HG03103 (cell line): ENCODE measurements around the gene RALGDS.
"Not testable (repeated sequence)": the region's sequence is repeated elsewhere in the genome, so short reads cannot be mapped to it uniquely, and the experiment has no call there.

ENCODE experiments used
- ATAC-seq: cut with Tn5 transposase; IDR thresholded peaks from one replicate; pipeline ENCODE4 v1.9.1; 2021; ENCODE audit warnings: low read depth; ENCODE audit not compliant: unreplicated experiment

The RALGDS gene

DNA sequence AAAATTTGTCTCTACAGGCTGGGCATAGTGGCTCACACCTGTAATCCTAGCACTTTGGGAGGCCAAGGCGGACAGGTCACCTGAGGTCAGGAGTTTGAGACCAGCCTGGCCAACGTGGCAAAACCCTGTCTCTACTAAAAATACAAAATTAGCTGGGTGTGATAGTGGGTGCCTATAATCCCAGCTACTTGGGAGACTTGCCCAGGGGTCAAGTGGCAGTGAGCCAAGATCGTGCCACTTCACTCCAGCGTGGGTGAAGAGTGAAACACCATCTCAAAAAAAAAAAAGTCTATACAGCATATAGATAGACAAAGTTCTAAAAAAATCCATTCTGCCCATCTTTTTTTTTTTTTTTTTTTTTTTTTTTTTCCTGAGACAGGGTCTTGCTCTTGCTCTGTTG is 26.7 kb downstream of the RALGDS start:
- ATAC-seq = not testable (repeated sequence)

DNA sequence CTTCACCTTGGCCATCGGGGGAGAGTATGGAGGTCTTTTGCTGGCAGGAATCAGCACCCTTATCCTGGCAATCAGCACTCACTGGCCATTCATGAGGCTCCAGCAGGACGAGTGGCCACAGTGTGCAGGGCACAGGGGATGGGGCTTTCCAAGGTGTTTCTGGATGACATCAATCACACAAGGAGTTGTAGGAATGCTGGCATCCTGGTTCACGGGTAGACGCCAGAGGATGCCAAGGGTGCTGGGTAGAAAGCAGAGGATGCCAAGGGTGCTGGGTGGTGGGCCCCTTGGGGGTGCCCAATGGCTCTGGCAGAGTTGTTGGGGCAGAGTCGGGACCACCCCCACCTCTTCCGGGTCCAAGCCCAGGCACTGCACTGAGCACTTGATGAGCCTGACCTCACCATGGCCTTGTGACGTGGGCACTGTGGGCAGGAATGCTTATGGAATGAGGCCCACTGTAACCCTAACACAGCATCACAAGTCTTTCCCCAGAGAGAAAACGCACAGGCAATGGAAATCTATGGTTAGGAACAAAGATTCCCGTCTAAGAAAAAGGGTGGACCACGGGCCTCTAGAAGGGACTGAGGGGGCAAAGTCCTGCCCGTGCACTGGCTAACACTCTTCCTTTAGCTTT is 30.2 kb downstream of the RALGDS start:
- no peak for ATAC-seq

DNA sequence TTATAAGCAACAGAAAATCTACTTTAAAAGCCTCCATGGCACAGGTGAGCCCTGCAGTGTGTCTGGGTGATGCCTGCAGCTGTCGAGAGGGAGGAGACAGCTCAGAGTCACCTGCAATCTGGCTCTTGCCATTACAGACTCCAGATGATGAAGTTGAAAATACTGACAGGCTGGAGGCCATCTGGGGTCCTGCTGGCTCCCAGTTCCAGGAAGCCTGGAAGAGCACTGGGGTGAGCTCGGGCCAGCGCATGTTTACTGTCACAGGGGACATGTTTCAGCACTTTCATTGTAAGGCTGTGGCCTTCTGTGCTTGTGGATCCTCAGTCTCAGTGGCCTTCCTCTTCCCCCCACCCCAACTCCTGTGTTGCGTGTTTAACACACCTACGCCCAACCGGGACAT is 30.9 kb downstream of the RALGDS start:
- no peak for ATAC-seq

DNA sequence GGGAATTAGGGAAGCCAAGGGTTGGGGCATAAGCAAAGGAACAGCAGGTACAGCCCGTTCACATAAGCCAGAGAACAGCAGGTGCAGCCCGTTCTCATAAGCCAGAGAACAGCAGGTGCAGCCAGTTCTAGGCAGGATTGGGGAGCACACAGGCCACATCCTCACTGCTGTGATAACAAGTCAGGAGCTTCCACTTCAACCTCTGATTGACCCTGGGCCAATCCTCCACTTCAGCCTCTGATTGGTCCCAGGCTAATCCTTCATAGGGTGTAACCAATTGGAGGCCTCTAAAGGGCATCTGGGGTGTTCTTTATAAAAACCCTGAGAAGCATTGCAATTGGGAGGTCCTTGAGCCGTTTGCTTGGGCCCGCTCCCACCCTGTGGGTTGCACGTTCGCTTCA is 31.8 kb downstream of the RALGDS start:
- no peak for ATAC-seq

DNA sequence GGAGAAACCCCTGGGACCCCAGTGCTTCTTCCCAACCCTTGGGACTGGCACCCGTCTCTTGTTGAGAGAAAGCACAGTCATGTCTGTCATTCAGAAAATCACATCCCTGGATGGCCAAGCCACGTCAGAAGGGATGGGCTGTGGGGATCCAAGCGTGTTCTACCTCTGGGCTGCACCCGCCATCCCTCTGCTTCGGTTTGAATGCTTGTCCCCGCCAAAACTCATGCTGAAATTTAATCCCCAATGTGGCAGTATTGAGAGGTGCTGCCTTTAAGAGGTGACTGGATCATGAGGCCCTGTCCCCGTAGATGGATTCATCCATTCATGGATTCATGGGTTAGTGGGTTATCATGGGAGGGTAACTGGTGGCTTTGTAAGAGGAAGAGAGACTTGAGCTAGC is 32.3 kb downstream of the RALGDS start:
- ATAC-seq = no peak

DNA sequence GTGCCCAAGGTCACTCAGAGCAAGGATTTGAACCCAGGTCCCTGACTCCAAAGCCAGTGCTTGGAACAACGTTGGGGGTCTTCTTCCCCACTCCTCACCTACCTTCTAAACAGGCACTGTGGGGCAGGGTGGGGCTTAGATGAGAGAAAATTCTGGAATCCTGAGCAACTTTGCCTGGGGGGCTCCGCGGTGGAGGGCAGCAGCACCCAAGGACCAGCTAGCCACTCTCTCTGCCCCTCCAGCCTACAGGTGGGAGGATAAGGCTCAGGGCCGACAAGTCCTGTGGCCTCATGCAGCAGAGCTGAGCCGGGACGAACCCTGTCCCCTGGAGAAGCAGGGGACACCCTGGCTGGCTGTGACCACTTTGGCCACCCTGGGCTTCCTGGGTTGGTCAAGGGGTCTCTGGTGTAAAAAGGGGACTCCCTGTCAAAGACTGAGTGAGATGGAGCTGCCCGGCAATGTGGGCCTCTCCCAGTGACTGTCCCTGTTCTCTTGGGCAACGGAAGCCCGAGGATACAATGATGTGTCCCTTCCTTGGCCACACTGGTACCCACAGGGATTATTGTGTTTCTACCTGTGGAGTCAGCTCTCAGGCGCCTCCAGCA is 32.8 kb downstream of the RALGDS start:
- ATAC-seq = no peak

DNA sequence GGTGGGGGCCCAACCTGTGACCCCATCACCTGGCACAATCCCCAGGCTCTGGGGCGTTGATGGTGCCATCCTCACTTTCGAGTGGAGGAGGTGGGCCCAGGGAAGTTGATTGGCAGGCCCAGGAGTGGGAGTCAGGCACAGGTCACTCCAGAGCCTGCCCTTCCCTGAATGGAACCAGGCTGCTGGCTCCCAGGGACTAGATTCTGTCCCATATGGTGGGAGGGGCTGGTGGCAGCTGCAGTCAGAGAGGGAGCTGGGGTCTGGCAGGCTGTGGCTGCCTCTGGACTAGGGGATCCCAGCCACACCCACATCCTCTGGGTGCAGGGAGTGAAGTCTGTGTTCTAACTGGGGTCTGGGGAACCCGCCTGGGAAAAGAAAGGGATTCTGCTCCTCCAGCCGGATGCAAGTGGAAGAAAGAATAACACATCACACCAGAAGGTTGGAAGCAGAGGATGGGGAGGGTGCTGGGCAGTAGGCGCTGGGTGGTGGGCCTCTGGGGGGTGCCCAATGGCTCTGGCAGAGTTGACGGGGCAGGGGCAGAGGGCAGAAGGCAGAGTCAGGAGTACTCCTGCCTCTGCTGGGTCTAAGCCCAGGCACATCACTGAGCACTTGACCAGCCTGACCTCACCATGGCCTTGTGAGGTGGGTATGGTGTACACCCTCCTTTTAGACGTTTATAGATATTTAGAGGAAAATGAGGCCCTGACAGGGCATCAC is 33.5 kb downstream of the RALGDS start:
- ATAC-seq = no peak

DNA sequence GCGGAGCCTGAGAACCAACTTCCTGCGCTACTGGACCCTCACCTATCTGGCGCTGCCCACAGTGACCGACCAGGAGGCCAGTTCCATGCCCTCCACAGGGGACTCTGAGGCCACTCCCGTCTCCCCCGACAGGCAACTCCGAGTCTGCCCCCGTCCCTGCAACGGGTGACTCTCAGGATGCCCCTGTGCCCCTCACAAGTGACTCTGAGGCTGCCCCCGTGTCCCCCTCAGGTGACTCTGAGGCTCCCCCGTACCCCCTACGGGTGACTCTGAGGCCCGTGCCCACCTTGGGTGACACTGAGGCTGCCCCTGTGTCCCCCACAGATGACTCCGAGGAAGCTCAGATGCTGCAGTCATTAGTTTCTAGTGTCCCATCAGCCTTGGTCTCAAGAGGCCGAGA is 34.1 kb downstream of the RALGDS start:
- ATAC-seq = no peak

DNA sequence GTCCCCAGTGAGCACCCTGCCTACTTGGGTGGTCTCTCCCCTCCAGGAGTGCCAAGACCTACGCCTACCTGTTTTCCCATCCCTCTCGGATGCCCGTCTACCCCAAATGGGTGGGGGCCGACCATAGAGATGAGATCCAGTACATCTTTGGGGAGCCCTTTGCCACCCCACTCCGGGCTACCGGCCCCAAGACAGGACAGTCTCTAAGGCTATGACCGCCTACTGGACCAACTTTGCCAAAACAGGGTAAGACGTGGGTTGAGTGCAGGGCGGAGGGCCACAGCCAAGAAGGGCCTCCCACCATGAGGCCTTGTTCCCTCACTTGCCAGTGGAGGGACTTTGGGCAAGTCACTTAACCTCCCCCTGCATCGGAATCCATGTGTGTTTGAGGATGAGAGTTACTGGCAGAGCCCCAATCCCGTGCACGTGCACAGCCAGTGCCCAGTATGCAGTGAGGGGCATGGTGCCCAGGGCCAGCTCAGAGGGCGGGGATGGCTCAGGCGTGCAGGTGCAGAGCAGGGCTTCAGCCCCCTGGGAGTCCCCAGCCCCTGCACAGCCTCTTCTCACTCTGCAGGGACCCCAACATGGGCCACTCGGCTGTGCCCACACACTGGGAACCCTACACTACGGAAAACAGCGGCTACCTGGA is 34.7 kb downstream of the RALGDS start:
- ATAC-seq = not testable (repeated sequence)

DNA sequence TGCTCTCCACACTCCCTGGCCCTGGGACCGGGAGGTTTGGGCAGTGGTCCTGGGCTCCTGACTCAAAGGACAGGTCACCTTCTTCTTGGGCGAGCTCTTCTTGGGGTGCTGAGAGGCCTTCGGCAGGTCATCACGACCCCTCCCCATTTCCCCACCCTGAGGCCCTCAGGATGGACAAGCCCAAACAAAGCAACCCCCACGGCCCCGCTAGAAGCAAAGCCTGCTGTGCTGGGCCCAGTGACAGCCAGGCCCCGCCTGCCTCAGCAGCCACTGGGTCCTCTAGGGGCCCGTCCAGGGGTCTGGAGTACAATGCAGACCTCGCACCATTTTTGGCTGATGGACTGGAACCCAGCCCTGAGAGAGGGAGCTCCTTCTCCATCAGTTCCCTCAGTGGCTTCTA is 37.4 kb downstream of the RALGDS start:
- not testable (repeated sequence) for ATAC-seq

DNA sequence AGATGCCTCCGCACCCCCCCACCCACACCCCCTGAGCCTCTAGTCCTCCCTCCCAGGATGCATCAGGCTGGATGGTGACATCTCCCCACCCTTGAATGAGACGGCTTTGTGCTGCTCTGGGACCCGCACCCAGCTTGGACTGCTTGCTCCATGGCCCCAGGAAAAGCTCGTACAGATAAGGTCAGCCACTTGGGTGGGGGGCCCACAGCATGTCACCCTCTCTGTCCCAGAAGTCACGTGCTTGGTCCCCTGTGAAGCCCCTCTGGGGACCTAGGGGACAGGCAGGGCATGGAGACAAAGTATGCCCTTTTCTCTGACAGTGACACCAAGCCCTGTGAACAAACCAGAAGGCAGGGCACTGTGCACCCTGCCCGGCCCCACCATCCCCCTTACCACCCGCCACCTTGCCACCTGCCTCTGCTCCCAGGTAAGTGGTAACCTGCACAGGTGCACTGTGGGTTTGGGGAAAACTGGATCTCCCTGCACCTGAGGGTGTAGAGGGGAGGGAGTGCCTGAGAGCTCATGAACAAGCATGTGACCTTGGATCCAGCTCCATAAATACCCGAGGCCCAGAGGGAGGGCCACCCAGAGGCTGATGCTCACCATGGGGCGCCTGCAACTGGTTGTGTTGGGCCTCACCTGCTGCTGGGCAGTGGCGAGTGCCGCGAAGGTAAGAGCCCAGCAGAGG is 38.9 kb downstream of the RALGDS start:
- ATAC-seq = not testable (repeated sequence)

DNA sequence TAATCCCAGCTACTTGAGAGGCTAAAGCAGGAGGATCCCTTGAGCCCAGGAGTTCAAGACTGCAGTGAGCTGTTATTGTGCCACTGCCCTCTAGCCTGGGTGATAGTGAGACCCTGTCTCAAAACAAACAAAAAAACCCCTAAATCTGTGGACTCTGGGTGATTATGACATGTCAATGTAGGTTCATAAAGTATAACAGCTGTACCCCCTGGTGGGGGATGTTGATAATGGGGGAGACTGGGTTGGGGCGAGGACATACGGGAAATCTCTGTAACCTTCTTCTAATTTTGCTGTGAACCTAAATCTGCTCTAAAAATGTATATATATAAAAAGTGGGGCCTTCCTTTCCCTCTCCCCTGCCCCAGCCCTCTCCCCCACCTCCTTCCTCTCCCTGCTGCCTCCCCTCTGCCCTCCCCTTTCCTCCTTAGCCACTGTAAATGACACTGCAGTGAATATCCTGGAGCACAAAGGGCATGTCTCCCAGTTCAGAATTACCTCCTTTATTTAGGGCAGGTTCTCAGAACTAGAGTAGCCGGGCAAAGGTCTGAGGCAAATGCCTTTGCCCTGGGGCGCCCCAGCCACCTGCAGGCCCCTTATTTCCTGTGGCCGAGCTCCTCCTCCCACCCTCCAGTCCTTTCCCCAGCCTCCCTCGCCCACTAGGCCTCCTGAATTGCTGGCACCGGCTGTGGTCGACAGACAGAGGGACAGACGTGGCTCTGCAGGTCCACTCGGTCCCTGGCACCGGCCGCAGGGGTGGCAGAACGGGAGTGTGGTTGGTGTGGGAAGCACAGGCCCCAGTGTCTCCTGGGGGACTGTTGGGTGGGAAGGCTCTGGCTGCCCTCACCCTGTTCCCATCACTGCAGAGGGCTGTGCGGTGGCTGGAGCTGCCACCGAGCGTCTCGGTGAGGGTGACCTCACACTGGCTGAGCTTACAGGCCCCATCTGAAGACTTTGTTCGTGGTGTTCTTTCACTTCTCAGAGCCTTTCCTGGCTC is 40.0 kb downstream of the RALGDS start:
- ATAC-seq = not testable (repeated sequence)

DNA sequence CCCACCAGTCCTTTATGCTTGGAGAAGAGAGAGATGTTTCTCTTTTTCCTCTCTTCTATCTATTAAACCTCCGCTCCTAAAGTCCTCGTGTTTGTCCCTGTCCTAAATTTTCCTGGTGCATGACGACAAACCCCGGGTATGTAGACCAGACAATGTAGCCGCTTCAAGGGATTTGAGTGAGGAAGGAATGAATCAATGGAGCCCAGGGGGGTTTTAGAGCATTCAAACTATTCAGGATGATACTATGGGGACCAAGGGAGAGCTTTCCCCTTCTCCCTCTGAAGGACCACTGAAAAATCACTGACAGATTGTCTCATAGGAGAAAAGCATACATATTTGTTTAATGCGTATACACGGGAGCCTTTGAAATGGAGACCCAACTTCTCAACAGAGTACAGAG is 40.9 kb downstream of the RALGDS start:
- ATAC-seq = no peak

DNA sequence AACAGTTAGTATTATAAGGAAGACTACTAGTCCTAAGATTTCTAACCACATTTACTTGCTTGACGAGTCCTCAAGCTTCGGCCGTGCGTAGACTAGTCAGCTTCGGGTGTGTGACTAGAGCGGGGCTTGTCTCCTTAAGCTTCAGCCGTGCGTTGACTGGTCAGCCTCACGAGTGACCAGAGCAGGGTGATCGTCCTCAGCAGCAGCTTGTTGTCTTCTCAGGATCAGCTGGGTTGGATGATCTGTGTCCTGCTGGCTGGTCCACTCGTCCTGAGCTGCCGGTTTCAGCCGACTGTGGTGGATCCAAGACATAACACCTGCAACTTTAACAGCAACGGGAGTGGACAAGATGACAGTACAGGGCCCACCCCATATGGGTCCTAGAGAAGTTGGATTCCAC is 42.6 kb downstream of the RALGDS start:
- no peak for ATAC-seq

DNA sequence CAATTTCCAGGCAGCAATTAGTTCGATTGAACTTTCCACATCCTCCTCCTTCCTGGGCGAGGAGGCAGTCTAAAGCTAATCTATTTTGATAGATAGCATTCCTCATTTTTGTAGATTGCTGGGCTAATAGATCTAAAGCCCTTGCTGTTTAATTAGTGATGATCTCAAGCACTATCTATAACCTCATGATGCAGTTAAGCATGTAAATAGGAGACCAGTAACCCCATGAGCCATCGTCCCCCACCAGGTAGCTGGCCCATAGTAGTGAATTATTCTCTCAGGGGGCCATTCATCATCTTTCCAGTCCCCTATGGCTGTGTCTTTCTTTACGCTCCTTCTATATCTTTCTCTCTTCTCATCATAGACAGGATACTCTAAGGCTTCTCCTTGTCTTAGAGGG is 44.3 kb downstream of the RALGDS start:
- ATAC-seq = no peak

DNA sequence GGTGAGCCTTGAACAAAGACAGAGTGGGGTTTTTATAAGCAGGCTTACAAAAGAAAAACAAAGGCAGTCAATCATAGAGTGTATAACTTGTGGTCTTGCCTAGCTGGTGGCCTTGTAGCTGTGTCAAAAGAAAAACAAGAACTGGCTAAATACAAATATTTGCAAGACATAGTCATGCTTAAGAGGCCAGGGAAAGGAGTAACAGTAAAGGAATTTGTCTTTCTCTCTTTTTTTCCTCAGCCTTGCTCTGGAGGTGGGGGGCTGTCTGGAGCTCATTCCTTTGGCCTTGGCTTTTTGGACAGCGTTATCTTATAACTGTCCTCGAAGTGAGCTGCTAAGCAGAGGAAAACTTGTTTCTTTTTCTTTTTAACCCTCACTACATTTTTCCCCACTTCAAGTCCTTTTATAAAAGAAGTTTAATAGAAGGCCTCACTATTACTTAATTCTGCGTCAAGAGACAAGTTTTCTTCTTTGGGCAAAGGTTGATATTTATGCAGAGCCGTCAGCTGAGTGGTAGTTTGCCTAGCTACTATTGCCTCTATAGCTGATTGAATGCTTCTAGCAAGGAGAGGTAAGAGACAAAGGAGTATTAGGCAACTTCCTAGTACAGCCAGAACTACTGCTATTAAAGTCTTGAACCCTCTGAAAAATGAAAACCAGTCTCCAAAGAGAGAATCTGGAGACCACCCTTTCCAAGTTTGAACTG is 45.0 kb downstream of the RALGDS start:
- no peak for ATAC-seq

DNA sequence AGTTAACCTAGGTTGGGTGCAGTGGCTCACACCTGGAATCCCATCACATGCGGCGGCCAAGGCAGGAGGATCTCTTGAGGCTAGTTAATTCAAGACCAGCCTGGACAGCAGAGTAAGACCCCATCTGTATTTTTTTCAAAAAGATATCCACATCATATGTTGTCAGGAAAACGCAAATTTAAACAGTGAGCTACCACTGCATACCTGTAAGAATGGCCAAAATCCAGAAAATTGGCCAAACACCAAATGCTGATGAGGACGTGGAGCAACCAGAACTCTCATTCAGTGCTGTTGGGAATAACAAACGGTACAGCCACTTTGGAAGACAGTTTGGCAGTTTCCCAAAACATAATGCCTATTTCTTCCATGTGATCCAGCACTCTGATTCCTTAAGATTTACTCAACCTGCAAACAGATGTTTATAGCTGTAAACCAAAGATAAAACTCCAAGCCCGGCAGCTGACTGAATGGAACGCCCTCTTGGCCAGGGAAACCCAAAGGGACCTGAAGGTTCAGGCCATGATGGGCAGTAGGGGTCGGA is 46.9 kb downstream of the RALGDS start:
- no peak for ATAC-seq

DNA sequence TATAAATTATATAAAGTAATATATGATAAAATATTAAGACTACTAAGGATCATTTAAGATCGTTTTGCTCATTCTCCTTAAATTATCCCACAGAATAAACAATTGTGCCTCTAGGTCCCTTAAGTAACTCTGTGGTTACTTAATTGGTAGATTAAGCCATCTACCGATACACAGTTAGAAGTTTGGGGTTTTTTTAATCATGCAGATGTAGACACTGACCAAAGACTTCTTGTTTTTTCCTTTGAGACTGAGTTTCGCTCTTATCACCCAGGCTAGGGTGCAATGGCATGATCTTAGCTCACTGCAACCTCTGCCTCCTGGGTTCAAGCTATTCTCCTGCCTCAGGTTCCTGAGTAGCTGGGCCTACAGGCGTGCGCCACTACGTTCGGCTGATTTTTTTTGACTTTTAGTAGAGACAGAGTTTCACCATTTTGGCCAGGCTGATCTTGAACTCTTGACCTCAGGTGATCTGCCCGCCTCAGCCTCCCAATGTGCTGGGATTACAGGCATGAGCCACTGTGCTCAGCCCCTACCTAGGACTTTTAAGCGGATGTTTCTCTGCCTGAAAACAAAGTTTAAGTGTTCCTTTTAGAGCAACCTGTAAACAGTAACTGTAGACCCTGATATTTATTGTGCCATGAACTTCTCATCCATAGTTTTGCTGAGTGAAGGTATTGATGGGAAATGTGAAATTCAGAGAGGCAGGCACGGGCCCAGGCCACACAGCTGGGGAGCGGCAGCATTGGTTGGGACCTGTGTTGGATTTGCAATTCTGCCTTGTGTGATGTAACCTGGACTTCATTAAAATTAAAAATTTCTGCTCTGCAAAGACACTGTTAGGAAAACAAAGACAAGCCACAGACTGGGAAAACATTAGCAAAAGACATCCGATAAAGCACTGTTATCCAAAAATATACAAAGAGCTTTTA is 47.7 kb downstream of the RALGDS start:
- ATAC-seq = no peak
